Measurements from ENCODE around the gene CTNNA2. TPM values are rescaled to one million over a fixed set of nuclear protein-coding genes. Genes with fewer than 3 reads are reported as not detected.

Gene CTNNA2
- total RNA-seq, 1 experiment from 2014 or later: not detected

DNA sequence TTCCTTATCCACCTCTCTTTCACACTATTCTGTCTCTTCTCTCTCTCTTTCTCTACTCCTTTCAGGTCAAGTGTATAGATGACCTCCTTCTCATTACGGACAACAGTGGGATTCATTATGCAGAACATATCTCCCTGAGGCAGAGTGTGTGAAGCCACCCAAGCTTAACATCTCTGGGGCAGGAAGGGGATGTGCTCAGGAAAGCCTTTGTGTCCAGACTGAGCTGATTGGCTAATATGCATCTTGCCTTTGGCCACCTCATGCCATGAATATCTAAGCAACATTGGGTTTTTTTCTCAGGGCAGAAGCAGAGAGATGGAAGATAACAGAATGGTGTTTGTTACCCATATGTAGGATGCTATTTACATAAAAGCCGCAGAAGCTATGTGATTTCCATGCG, 1003.1 kb downstream of the CTNNA2 start:
- in situ Hi-C loops (cut with HindIII; ENCODE audit: low pct_unique_long_range_greater_than_20kb, low sequenced_read_pairs): no loop called here
- no peak for DNase-seq (ENCODE audit: low read depth)

DNA sequence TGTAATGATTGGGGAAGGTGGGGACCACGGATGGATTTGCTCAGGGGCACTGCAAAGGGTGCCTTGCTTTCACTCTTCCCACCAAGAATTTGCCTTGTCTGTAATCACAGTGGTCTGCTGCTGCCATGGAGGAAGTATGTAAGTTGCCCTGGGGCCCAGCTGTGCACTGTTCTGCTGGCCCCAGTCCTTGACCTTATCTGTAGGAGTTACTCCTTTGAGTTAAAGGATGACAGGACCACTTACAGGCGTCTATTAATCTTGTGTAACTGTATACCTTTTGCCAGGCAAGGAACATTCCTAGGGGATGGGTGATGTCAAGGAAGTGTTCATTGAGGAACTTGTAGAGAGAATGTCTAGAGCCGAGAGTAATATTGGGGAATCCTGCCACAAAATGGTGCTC, 1004.5 kb downstream of the CTNNA2 start:
- no peak for DNase-seq (ENCODE audit: low read depth)
- in situ Hi-C loops (cut with HindIII; ENCODE audit: low pct_unique_long_range_greater_than_20kb, low sequenced_read_pairs): no loop called here

DNA sequence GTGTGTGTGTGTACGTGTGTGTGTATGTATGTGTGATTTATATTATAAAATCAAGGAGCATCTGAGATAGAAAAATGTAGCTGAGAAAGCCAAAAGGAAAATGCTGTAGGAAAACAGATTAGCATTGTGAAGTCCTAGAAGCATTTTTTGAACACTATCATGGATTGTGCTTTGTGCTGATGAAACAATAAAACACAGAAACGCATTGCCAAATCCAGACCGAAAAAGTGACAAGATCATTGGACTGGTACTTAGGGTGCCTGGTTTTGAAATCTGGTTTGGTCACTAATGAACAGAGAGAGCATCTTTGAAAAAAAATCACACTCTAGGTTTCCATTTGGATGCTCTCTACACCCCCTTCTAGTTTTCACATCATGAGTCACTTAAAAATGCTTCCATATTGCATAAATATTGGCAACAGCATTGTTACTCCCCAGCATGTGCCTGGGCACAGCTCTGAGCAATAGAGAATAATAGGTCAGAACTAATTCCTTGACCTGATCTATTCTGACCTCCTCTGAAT, 1006.3 kb downstream of the CTNNA2 start:
- in situ Hi-C loops (cut with HindIII; ENCODE audit: low pct_unique_long_range_greater_than_20kb, low sequenced_read_pairs): no loop called here
- DNase-seq (ENCODE audit: low read depth): no peak

DNA sequence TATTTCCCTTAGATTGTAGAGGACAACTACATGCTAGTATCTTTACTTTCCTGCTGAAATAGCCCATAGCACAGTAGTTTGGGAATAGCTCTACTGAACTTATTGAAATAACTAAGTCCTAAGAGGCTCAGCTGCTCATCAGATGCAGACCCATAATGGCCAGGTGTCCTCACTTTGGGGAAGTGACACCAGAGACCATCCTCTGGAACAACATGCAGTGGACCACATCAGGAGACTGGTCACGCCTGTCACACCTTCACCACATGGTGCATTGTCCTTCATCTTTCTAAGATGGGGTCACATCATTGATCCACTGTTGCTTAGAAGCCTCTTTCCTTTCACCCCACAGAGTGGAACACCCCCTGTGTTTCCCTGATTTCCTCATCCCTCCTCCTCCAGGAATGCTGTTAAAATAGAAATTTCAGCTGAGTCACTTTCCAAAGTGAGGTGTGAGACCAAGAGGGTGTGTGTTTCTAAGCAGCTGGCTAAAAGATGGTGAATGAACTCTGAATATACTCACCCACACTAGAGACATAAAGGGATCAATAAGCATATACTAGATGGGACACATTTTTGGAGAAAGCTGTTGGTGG, 1006.9 kb downstream of the CTNNA2 start:
- no peak for DNase-seq (ENCODE audit: low read depth)
- in situ Hi-C loops (cut with HindIII; ENCODE audit: low pct_unique_long_range_greater_than_20kb, low sequenced_read_pairs): no loop called here

DNA sequence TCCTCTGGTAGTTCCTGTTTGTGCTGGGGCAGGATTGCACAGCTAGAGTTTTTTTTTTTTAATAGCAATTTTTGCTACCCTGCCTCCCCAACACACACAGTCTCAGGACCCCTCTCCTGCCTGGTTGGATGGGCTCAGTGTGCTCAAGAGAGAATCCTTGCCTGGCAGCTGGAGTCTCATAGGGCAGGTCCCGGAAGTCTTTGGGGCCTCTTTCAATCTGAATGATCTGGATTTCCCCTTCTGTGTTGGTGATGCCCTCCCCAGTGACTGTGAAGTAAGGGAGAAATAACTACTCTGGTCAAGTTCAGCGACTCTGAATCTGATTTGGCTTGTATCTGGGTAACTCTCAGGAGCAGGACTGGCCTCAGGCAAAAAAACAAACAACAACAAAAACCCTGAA, 1012.3 kb downstream of the CTNNA2 start:
- in situ Hi-C loops (cut with HindIII; ENCODE audit: low pct_unique_long_range_greater_than_20kb, low sequenced_read_pairs): no loop called here
- DNase-seq (ENCODE audit: low read depth): no peak

DNA sequence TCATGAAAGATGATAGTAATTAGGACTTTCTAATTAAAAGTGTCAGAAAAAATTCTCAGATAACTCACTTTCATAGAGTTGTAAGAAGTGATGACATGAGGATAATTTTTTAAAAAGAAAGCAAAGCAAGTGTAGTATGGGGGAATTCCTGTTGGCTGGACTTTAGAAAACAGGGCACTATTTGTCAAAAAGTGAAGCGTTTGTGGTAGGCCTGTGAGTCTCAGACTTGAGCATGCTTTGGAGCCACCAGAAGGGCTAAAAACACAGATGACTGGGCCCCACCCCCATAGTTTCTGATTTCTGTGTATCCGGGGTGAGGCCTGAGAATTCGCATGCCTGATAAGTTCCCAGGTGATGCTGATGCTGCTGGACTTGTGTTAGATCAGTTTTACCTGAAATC, 1014.3 kb downstream of the CTNNA2 start:
- in situ Hi-C loops (cut with HindIII; ENCODE audit: low pct_unique_long_range_greater_than_20kb, low sequenced_read_pairs): no loop called here
- DNase-seq (ENCODE audit: low read depth): no peak

DNA sequence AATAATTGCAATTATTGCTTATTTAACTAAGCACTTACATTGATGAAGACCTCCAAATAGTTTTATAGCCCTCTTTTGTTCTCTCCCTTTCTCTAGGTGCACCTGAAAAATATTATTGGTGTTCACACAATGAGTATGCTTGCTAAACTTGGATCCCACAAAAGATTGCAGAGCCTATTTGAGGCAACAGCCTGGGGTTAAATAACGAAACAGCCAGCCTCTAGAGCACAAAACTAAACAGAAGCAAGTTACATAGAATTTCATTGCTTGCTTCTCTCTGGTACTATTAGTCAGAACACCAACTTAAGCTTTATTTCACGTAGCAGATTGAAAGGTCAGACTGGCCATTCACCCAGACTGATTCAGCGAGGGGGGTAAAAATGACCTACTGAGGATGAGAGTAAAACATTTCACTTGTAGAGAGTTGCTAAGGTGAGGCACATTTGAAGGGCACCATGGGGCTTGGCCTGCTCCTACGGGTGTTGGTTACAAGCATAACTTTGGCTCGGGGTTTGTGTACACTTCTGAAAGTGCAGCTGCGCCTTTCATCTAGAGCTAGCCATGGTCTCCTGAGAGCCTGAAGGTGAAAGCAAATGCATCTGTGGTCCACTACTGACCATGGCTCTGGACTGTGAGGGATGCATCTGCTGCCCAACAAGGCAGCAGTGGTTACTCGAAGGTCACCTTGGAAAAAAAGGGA, 1016.8 kb downstream of the CTNNA2 start:
- DNase-seq (ENCODE audit: low read depth): no peak
- in situ Hi-C loops (cut with HindIII; ENCODE audit: low pct_unique_long_range_greater_than_20kb, low sequenced_read_pairs): no loop called here

DNA sequence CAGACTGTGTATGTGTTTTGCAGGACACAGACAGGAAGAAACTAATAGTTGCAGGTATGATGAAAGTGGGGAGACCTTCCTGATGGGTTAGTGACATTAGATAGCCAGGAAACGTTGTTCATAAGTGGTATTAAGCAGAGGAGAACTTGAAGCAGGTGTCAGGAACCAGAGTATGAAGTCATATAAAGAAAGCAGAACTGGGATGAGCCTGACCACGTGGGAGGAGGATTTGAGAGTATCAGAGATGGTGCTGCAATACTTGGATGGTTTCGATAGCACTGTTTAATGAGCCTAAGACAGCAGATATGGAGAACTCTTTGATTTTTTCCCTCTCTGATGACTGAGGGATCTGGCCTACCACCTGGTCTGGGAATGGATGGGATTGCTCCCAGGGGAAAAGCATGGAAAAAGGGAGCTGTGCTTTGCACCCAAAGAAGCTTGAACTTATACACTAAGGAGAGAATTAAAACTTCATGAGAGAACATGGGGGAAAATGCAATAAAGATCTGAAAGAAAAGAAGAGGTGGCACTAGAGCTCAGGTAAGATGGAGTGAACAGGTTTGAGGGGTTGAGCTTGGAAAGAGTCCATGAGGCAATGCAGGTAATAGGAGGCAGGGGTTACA, 1017.7 kb downstream of the CTNNA2 start:
- in situ Hi-C loops (cut with HindIII; ENCODE audit: low pct_unique_long_range_greater_than_20kb, low sequenced_read_pairs): no loop called here
- no peak for DNase-seq (ENCODE audit: low read depth)

DNA sequence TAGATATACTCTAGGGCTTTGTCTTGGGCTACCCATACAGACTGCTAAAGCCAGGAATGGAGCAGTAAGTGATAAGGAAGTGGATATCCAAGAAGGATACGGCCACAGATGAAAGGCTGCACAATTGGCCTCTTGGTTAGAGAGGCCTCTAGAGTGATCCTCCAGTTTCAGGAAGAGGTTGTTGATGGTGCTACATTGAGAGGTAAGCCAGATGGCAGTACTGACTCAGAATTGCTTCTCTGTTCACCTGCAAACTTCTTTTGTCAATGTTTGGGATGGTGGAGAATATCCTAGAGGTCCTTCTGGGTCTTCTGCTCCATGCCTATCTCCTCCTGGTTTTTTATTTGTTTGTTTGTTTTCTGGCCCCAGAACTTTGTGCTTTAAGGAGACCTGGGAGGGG, 1018.5 kb downstream of the CTNNA2 start:
- in situ Hi-C loops (cut with HindIII; ENCODE audit: low pct_unique_long_range_greater_than_20kb, low sequenced_read_pairs): no loop called here
- DNase-seq (ENCODE audit: low read depth): no peak

DNA sequence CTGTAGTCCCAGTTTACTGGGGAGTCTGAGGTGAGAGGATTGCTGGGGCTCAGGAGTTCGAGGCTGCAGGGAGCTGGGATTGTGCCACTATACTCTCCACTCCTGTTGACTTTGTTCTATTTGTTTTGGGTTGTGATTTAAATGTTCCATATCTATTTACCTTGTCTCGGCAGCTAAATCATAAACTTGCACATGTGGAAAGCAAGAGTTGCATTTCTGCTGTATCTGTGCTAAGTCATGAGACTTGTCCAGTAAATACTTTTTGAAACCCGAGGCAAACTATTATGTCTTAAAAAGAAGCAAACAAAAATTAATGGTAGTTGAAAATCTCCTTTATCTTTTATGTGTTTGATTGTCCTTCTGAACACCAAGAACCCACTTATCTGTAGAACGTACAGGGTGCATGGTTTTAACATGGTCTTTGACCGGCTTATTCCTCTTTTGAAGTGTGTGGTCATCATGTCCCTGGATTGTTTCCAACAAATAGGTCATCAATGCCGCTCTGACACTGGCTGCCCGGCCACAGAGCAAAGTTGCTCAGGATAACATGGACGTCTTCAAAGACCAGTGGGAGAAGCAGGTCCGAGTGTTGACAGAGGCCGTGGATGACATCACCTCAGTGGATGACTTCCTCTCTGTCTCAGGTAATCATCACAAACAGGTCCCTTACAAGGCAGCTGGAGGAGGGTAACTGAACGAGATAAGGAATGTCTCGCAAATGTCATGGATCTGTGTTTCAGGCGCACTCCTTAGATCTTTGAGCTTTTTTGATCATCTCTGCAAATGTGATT, 1032.8 kb downstream of the CTNNA2 start:
- in situ Hi-C loops (cut with HindIII; ENCODE audit: low pct_unique_long_range_greater_than_20kb, low sequenced_read_pairs): no loop called here
- no peak for DNase-seq (ENCODE audit: low read depth)

DNA sequence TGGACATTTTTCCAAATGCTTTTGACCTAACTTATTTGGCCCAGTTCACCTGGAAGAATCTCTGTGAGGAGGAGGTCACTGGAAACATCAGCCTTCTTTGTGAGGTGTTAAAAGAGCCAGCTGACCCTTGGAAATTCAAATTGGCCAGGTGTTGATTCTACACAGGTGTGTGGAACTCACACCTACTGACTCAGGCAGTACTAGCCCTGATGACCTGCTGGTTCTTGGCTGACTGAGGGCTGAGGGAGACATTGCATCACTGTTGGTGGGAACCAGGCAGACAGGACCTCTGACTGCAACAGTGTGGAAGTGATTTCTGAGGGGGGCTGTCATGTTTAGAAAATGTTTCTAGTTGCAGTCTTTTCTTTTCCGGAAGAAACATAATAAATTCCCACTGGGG, 1033.9 kb downstream of the CTNNA2 start:
- in situ Hi-C loops (cut with HindIII; ENCODE audit: low pct_unique_long_range_greater_than_20kb, low sequenced_read_pairs): no loop called here

DNA sequence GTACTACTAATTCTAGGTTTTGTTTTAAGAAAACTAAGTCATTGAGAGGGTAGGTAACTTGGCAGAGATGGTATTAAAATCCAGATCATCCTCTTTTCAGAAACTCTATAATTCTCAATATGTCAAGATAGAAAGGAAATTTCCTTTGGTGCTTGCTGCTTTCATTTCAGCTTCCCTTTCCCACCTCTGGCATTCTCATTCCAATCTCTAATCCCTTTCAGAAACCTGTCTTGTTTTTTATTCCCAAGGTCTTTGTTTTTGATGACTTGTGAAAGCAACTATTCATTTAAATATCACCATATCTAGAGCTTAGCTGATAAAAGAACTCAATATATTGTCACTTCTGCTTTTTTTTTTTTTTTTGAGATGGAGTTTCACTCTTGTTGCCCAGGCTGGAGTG, 1034.5 kb downstream of the CTNNA2 start:
- in situ Hi-C loops (cut with HindIII; ENCODE audit: low pct_unique_long_range_greater_than_20kb, low sequenced_read_pairs): no loop called here
- DNase-seq (ENCODE audit: low read depth): no peak

More for the DNA sequence above, 1033.9 kb downstream of the CTNNA2 start:
- DNase-seq (ENCODE audit: low read depth): no peak

DNA sequence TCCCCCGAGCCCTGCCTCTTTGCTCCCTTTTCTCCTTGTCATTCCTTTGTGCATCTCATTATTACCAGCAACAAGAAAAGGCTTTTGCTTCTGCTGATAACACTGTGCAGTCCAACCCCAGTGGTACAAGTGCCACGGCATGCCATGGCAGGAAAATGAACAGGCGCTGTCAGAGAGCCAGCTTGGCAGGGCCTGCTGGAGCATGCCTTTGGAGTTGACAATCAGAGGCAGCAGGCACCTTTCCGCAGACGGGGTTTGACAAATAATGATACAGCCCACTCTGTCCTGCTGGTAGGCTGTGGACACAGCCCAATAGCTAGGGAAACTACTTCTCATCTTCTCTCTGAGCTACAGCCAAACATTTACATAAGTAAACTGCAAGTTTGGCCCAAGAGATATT, 1035.6 kb downstream of the CTNNA2 start:
- no peak for DNase-seq (ENCODE audit: low read depth)
- in situ Hi-C loops (cut with HindIII; ENCODE audit: low pct_unique_long_range_greater_than_20kb, low sequenced_read_pairs): no loop called here

DNA sequence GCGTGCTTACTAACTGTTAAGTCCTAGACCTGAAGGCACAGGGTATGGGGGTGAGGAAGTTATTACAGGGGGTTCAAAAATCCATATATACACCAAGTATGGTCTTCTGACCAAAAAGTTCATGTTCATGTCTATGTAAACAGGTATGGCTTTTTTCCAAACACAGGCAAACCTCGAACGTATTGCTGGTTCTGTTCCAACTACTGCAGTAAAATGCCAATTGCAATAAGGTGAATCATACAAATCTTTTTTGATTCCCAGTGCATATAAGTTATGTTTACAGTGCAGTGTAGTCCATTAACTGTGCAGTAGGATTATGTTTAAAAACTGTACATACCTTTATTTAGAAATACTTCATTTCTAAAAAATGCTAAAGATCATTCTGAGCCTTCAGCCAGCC, 1037.0 kb downstream of the CTNNA2 start:
- DNase-seq (ENCODE audit: low read depth): no peak
- in situ Hi-C loops (cut with HindIII; ENCODE audit: low pct_unique_long_range_greater_than_20kb, low sequenced_read_pairs): no loop called here

DNA sequence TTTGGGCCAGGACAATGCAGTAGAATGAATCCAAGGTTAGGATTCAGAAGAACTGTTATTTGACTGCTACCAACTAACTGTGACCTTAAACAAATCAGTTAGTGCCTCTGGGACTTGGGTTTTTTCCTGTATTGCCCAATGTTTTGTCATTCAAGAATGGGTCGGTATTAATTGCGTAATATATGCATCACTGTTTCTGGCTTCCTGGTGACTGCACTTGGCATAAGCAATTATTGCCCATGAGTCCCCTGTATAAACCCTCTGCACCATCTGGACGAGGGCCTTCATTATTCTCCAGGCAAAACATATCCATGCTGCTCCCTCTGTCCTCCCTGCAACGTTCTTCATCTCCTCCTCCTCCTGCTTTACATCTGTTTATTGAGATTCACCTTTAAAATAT, 1047.5 kb downstream of the CTNNA2 start:
- in situ Hi-C loops (cut with HindIII; ENCODE audit: low pct_unique_long_range_greater_than_20kb, low sequenced_read_pairs): no loop called here
- DNase-seq (ENCODE audit: low read depth): no peak

DNA sequence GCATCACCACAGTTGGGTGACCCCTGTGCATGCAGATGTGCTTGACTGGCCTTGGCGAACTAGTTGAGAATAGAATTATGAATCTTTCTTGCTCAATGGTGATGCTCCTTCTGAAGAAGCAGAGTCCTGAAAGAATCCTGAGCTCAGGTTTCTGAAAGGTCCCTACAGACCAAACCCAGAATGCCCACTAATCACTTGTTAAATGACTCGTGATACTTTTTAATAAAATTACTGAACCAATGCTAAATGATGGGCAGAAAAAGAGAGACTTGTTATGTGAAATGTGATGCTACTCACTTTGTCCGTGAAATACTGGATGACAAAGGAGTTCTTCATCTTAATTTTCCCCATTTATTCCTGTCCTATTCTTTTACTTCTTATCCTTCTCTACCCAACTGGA, 1055.2 kb downstream of the CTNNA2 start:
- in situ Hi-C loops (cut with HindIII; ENCODE audit: low pct_unique_long_range_greater_than_20kb, low sequenced_read_pairs): no loop called here

DNA sequence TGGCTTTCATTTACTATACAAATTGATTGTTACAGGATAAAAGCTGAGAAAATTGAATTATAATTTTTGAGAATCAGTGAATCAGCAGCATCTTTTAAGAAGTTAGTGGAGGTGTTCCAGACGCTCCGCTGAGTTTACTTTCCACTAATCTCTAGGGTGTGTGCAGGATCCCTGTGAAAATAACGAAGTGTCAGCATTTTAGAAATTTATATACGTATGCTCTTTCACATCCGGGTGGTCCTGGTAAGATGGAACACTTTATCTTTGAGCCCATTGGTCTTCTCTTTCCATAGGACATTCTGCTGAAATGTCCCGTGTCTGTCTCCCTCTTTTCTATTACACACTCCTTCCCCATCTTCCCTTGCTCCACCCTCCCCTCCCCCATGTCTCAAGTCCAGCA, 1060.3 kb downstream of the CTNNA2 start:
- no peak for DNase-seq (ENCODE audit: low read depth)
- in situ Hi-C loops (cut with HindIII; ENCODE audit: low pct_unique_long_range_greater_than_20kb, low sequenced_read_pairs): no loop called here

More for the DNA sequence above, 1055.2 kb downstream of the CTNNA2 start:
- DNase-seq (ENCODE audit: low read depth): no peak

DNA sequence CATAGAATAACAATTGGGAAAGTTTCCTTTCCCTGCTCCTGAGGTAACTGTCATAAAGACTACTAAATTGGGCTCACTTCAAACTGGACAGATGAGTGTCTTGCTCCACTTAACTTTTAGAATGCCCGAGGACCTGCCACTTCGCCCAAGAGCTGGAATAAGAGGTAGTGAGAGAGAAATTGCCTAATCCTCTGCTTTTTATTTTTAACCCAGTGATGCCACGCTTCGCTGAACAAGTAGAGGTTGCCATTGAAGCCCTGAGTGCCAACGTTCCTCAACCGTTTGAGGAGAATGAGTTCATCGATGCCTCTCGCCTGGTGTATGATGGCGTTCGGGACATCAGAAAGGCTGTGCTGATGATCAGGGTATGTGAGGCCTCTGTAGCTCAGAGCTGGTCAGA, 1061.1 kb downstream of the CTNNA2 start:
- in situ Hi-C loops (cut with HindIII; ENCODE audit: low pct_unique_long_range_greater_than_20kb, low sequenced_read_pairs): no loop called here
- DNase-seq (ENCODE audit: low read depth): no peak

DNA sequence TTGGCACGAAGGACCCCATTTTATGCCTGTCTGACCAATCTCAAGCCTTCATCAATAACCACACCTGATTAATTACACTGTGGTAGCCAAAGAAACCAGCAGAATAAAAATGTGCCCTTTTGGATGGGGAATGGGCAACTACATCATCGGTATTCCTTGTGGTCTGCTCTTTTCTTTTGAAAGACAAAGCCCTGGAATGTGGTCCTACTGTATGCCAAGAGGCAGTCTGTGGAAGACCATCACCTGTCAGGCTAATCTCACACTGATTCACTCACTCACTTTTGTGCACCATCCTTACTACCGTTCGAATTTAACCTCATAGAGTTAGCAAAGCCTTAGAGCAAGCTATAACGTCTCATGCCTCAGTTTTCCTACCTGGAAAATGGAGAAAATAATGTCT, 1066.9 kb downstream of the CTNNA2 start:
- no peak for DNase-seq (ENCODE audit: low read depth)
- in situ Hi-C loops (cut with HindIII; ENCODE audit: low pct_unique_long_range_greater_than_20kb, low sequenced_read_pairs): no loop called here
